ENCODE data around the gene SMG9. TPM values are rescaled to one million over a fixed set of nuclear protein-coding genes. Genes with fewer than 3 reads are reported as not detected.

The SMG9 gene
- total RNA-seq, 1 experiment from 2014 or later, result 52.2 TPM

DNA sequence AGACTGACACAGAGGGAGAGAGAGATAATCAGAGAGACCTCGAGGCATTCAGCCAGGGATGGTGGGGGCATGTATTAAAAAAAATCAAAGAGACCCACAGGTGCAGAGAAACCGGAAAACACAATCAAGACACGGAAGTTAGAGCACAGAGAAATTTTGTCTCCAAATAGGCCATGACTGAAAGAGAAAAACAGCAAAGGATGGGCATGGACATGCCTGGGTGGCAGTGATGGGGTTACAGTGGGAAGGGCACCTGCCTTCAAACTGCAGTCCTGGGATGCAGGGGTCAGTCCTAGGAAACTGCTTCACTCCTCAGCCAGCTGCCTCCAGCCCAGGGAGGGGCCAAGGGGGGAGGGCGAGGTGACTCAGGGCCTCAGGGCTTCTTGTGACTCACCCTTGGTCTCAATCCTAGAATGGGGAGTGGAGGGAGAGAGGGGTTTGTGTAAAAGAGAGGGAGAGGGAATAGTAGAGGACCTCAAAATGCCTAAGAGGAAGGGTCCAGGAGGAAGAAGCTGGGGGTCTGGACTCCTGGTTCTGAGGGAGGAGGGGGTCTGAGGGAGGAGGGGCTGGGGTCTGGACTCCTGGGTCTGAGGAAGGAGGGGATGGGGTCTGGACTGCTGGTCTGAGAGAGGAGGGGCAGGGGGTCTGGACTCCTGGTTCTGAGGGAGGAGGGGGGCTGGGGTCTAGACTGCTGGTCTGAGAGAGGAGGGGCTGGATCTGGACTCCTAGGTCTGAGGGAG lies 29.6 kb upstream of the SMG9 start:
- Mint-ChIP-seq H3K27ac (no peak overlapping the region), H3K27me3 (ENCODE audit: low read depth) (peaks cover 13% of the 10 kb centered on the region; the same call in 1 of the 2 replicates), H3K4me3 (no peak overlapping the region), H3K9me3 (no peaks in the 10 kb centered on the region; a peak in 1 of 5 replicates), H3K36me3 (ENCODE audit: insufficient read depth in 1 of 3, low read depth in 3 of 3) (no peaks in the 10 kb centered on the region; a peak in 1 of 7 replicates), H3K4me1 (peaks cover 9 to 15% of the 10 kb centered on the region in 2 experiments)
- Histone ChIP-seq H4K20me1 (ENCODE audit: control insufficient read depth, insufficient read depth, insufficient read length) (no peaks in the 10 kb centered on the region), H2BK15ac (ENCODE audit: low read depth, low read length) (no peak overlapping the region), H2BK12ac (ENCODE audit: insufficient read length, low read depth, low read length) (no peak overlapping the region), H3K27ac (ENCODE audit: insufficient read length, low read depth, low read length) (no peak overlapping the region), H2BK120ac (ENCODE audit: low read depth, low read length, poor library complexity, severe bottlenecking) (no peak overlapping the region), H3K18ac (ENCODE audit: insufficient read length, low read depth, low read length) (no peak overlapping the region), H3K56ac (ENCODE audit: insufficient read length, low read depth, low read length) (no peak overlapping the region), H3K79me2 (ENCODE audit: insufficient read depth, low read length) (no peaks in the 10 kb centered on the region), H3K23ac (ENCODE audit: insufficient read length, low read depth, low read length) (no peak overlapping the region), H3K23me2 (ENCODE audit: insufficient read length, low read depth, low read length, poor library complexity, severe bottlenecking) (no peaks in the 10 kb centered on the region), H2AFZ (ENCODE audit: low read length) (no peak overlapping the region), H4K8ac (replicated peaks; ENCODE audit: insufficient read length, low read depth, low read length) (no peak overlapping the region), H3K4me2 (ENCODE audit: insufficient read depth, insufficient read length, low read length) (no peak overlapping the region), H3K14ac (ENCODE audit: insufficient read depth, low read length) (no peak overlapping the region), H3K79me1 (ENCODE audit: insufficient read depth, low read depth, low read length, poor library complexity, severe bottlenecking) (no peaks in the 10 kb centered on the region), H2BK5ac (ENCODE audit: insufficient read length, low read length) (no peak overlapping the region), H3K9me3 (ENCODE audit: control insufficient read depth, low read depth, low read length) (no peaks in the 10 kb centered on the region), H3K4ac (ENCODE audit: low read depth, low read length) (no peak overlapping the region), H3K4me1 (ENCODE audit: insufficient read depth, low read length) (no peaks in the 10 kb centered on the region), H4K91ac (ENCODE audit: insufficient read length, low read depth, low read length) (no peak overlapping the region), H4K5ac (ENCODE audit: insufficient read length, low read depth, low read length) (no peak overlapping the region), H2AK5ac (ENCODE audit: insufficient read length, low read length) (no peak overlapping the region), H3T11ph (ENCODE audit: low read length) (no peak overlapping the region), H3K9ac (ENCODE audit: extremely low read depth, insufficient read length, low read length) (no peak overlapping the region), H3K27me3 (ENCODE audit: insufficient read depth, low read length) (no peaks in the 10 kb centered on the region), H2BK20ac (ENCODE audit: low read depth, low read length, poor library complexity, severe bottlenecking) (no peak overlapping the region)
- peak; percentile 50 for DNase-seq
- WGBS (ENCODE audit: extremely low coverage, insufficient read length, low lambda C conversion rate), result no CpG with 5 or more reads among the region's 4 CpGs
- TF ChIP-seq, protein P1, sequence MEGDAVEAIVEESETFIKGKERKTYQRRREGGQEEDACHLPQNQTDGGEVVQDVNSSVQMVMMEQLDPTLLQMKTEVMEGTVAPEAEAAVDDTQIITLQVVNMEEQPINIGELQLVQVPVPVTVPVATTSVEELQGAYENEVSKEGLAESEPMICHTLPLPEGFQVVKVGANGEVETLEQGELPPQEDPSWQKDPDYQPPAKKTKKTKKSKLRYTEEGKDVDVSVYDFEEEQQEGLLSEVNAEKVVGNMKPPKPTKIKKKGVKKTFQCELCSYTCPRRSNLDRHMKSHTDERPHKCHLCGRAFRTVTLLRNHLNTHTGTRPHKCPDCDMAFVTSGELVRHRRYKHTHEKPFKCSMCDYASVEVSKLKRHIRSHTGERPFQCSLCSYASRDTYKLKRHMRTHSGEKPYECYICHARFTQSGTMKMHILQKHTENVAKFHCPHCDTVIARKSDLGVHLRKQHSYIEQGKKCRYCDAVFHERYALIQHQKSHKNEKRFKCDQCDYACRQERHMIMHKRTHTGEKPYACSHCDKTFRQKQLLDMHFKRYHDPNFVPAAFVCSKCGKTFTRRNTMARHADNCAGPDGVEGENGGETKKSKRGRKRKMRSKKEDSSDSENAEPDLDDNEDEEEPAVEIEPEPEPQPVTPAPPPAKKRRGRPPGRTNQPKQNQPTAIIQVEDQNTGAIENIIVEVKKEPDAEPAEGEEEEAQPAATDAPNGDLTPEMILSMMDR (conservative IDR thresholded peaks at IDR 0.05), result no peak

Data from H9 (cell line).